ENCODE data around the gene C7orf57.
"Not testable (repeated sequence)": the region's sequence is repeated elsewhere in the genome, so short reads cannot be mapped to it uniquely, and the experiment has no call there.

C7orf57 gene

GRCh38 chr7:48035301-48035966, at the start of gene C7orf57:
TSS of gene C7orf57 (plus strand) at chr7:48035543. CDS start at chr7:48036309, 766 bp downstream.
- peak; percentile 57 for DNase-seq

- no peak for DNase-seq
Observed at GRCh38 chr7:47988496-47989386, 46.6 kb upstream of the C7orf57 start.

- not testable (repeated sequence) for DNase-seq
Observed at GRCh38 chr7:47989607-47990400, 45.5 kb upstream of the C7orf57 start.

- DNase-seq: no peak
Observed at GRCh38 chr7:47990592-47990991, 44.8 kb upstream of the C7orf57 start.

GRCh38 chr7:47991270-47991669, 44.1 kb upstream of the C7orf57 start:
- DNase-seq: no peak

- peak; percentile 70 for DNase-seq
Observed at GRCh38 chr7:47991741-47992311, 43.5 kb upstream of the C7orf57 start.

- DNase-seq: no peak
Observed at GRCh38 chr7:47992446-47992845, 42.9 kb upstream of the C7orf57 start.

- no peak for DNase-seq
Observed at GRCh38 chr7:47999413-47999812, 35.9 kb upstream of the C7orf57 start.

- not testable (repeated sequence) for DNase-seq
Observed at GRCh38 chr7:48000164-48000563, 35.2 kb upstream of the C7orf57 start.

GRCh38 chr7:48004032-48004431, 31.3 kb upstream of the C7orf57 start:
- no peak for DNase-seq

GRCh38 chr7:48004638-48005037, 30.7 kb upstream of the C7orf57 start:
- DNase-seq: no peak

- no peak for DNase-seq
Observed at GRCh38 chr7:48006866-48007265, 28.5 kb upstream of the C7orf57 start.

GRCh38 chr7:48009257-48009656, 26.1 kb upstream of the C7orf57 start:
- no peak for DNase-seq

- DNase-seq: no peak
Observed at GRCh38 chr7:48009954-48010353, 25.4 kb upstream of the C7orf57 start.

- DNase-seq: no peak
Observed at GRCh38 chr7:48011323-48011722, 24.0 kb upstream of the C7orf57 start.

- DNase-seq: no peak
Observed at GRCh38 chr7:48011951-48012350, 23.4 kb upstream of the C7orf57 start.

GRCh38 chr7:48016641-48017040, 18.7 kb upstream of the C7orf57 start:
- DNase-seq: no peak

- no peak for DNase-seq
Observed at GRCh38 chr7:48017674-48018073, 17.7 kb upstream of the C7orf57 start.

- DNase-seq: no peak
Observed at GRCh38 chr7:48025624-48026023, 9.7 kb upstream of the C7orf57 start.

GRCh38 chr7:48028938-48029337, 6.4 kb upstream of the C7orf57 start, which contains the start of gene SUN3:
TSS of gene SUN3 (minus strand) at chr7:48029107. CDS start at chr7:48028938, 169 bp downstream.
- DNase-seq: no peak

- no peak for DNase-seq
Observed at GRCh38 chr7:48031111-48031510, 4.2 kb upstream of the C7orf57 start.

- DNase-seq: no peak
Observed at GRCh38 chr7:48033922-48034321, 1.4 kb upstream of the C7orf57 start.

GRCh38 chr7:48035967-48036478, 680 bp downstream of the C7orf57 start:
- peak; percentile 24 for DNase-seq
